Lung (tissue), 12 donors: ENCODE data around the gene ARHGEF38. TPM values are rescaled to one million over a fixed set of nuclear protein-coding genes. Genes with fewer than 3 reads are reported as not detected.

Experiments
- ATAC-seq: fragments of 200-7000 bp; cut with Tn5 transposase; one replicate; pipeline ENCODE4 v1.9.1; 2020; ENCODE audit warnings: moderate number of reproducible peaks; ENCODE audit not compliant: insufficient read depth, low FRiP score
- DNase-seq, 3 donors: peaks; one replicate each; pipeline ENCODE4 v3.0.0-alpha.2; 2013 to 2017
- H3K27ac ChIP-seq, 2 donors: one replicate each; pipeline ENCODE4 v1.5.1; 2013; ENCODE audit warnings: mild to moderate bottlenecking in 2 of 2, moderate library complexity in 2 of 2, control low read depth in 1 of 2, inconsistent platforms in 1 of 2, low read depth in 1 of 2, low read length in 1 of 2
- H3K27me3 ChIP-seq, 3 donors: one replicate each; pipeline ENCODE4 v1.5.1; 2013; ENCODE audit warnings: low read length in 2 of 3; ENCODE audit not compliant: control insufficient read depth in 3 of 3, insufficient read depth in 3 of 3
- H3K36me3 ChIP-seq, 4 donors: one replicate each; pipeline ENCODE4 v1.5.1; 2013; ENCODE audit warnings: low read length in 4 of 4, mild to moderate bottlenecking in 1 of 4, moderate library complexity in 1 of 4; ENCODE audit not compliant: control insufficient read depth in 4 of 4, insufficient read depth in 4 of 4
- H3K4me1 ChIP-seq, 5 donors: one replicate each; pipeline ENCODE4 v1.5.1; 2013; ENCODE audit warnings: low read length in 5 of 5, mild to moderate bottlenecking in 2 of 5, moderate library complexity in 1 of 5; ENCODE audit not compliant: control insufficient read depth in 5 of 5, insufficient read depth in 5 of 5
- H3K4me3 ChIP-seq: one replicate; pipeline ENCODE4 v1.5.1; 2013; ENCODE audit warnings: mild to moderate bottlenecking, control low read depth, moderate library complexity
- H3K9ac ChIP-seq, 2 donors: one replicate each; pipeline ENCODE4 v1.5.1; 2013; ENCODE audit warnings: low read length in 2 of 2, control low read depth in 1 of 2; ENCODE audit not compliant: insufficient read depth in 1 of 2
- H3K9me3 ChIP-seq, 4 donors: one replicate each; pipeline ENCODE4 v1.5.1; 2013; ENCODE audit warnings: low read length in 3 of 4, mild to moderate bottlenecking in 1 of 4, moderate library complexity in 1 of 4; ENCODE audit not compliant: control insufficient read depth in 4 of 4, insufficient read depth in 3 of 4
- WGBS, 2 donors: extraction: QIAGEN DNeasy Blood & Tissue Kit; methylation state at CpG; one replicate each; pipeline ENCODE4 v1.1.7; 2013; 5-methylcytosine and 5-hydroxymethylcytosine counted together
- polyA plus RNA-seq, 2 donors: library from polyadenylated mRNA; stranded (reverse); fragments of 200-250 nt; gene quantifications; one replicate each; pipeline ENCODE4 v1.2.1, GENCODE V29; 2013
- total RNA-seq, 2 donors: library from RNA; depleted of rRNA in 1 of 2; stranded (reverse); fragments of >200 nt in 1 of 2; gene quantifications; one replicate each; pipeline ENCODE4 v1.2.1, GENCODE V29; 2014 to 2021
- TF ChIP-seq, protein P1 (sequence below): IDR thresholded peaks from 2 replicates; pipeline ENCODE4 v1.5.1; 2012; ENCODE audit warnings: mild to moderate bottlenecking; ENCODE audit errors: control extremely low read depth, extremely low read depth
- donor health status: control.
- donor health status: control.
- donor health status: Bipolar disorder and iron deficiency.
- donor health status: healthy.
- donor health status: DM: yes; HTN: yes; CAD: no.

The ARHGEF38 gene
- total and polyA plus RNA-seq, 4 donors, result 2.0 to 55.0 (median 14.8) TPM

DNA sequence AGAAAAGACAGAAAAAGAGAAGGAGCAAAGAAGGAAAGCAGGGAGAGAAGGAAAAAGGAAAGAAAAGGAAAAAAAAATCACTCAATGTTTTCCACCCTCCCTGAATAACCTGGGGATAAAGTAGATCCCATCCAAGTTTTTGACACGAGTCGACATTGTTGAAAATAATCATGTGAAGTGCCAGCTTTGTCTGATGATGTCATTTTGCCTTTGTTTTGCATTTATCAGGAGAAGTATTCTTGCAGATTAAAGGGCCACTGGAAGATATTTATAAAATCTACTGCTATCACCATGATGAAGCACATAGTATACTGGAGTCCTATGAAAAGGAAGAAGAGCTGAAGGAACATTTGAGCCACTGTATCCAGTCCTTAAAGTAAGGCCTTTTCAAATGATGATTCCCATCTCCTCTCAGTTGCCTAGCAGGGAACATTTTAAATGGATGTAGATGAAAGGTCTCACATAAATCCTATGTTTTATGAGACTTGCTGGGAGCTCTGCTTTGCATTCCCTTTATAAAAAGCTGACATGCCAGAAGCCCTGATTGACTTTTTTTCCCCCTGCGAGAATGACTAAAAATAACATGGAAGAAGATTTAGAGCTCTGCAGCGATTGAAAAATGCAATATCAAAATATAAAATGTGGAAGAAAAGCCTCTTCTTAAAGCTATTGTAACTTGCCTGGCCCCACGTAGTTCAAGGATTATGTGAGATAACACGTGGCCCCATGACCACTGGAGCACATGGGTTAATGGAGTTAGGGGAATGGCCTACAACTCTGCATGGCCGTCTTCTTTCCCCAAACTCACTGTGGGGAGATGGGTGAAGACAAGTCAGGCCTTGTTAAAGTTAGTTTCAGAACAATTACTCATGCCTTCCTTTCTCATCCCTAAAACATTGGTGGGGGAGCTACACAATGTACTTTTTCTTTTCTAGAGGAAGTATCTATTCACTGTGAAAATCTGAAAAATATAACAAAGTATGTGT lies 78.5 kb downstream of the ARHGEF38 start:
- H3K4me1 ChIP-seq, result peaks cover 0 to 7% (median 0%) of the 10 kb centered on the region in 5 donors
- ATAC-seq (no peak), DNase-seq (no peak)
- TF ChIP-seq, protein P1, sequence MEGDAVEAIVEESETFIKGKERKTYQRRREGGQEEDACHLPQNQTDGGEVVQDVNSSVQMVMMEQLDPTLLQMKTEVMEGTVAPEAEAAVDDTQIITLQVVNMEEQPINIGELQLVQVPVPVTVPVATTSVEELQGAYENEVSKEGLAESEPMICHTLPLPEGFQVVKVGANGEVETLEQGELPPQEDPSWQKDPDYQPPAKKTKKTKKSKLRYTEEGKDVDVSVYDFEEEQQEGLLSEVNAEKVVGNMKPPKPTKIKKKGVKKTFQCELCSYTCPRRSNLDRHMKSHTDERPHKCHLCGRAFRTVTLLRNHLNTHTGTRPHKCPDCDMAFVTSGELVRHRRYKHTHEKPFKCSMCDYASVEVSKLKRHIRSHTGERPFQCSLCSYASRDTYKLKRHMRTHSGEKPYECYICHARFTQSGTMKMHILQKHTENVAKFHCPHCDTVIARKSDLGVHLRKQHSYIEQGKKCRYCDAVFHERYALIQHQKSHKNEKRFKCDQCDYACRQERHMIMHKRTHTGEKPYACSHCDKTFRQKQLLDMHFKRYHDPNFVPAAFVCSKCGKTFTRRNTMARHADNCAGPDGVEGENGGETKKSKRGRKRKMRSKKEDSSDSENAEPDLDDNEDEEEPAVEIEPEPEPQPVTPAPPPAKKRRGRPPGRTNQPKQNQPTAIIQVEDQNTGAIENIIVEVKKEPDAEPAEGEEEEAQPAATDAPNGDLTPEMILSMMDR, result no peak
- no peaks in the 10 kb centered on the region for H3K9me3 ChIP-seq
- H3K4me3 ChIP-seq, result no peak overlapping the region
- no peaks in the 10 kb centered on the region for H3K36me3 ChIP-seq
- H3K27me3 ChIP-seq, result no peaks in the 10 kb centered on the region
- no peak overlapping the region for H3K27ac ChIP-seq
- 78 to 86% methylated on average over 7 of the region's 7 CpGs for whole genome bisulfite sequencing, 2 donors
- H3K9ac ChIP-seq, result no peak overlapping the region

DNA sequence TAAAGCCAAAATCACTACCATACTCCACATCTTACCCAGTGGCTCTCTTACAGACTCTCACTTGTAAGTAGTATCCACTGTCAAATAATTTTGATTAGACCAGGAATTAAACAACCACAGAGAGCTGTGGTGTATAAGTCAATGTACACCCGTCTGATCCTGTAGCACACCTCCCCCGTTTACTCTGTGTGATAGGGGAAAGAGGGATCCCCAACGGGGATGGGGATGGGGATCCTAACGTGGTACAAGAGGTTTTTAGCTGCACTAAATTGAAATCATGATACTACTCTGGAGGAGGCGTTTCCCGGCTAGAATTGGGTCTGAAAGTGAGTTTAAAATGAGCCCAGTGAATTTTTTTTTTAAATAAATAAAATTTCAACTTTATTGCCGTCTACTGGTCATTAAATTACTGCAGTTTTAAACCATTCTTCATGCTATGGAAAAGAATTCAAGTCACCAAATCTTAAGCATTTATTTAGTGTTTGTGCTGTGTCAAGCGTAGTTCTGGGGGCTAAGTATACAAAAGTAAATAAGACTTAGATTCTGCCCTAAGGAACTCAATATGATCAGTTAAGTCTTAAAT lies 79.5 kb downstream of the ARHGEF38 start:
- ATAC-seq (no peak), DNase-seq (peak in 1 of 3 donors; percentile 31)
- TF ChIP-seq, protein P1, result no peak
- Histone ChIP-seq H3K36me3 (no peaks in the 10 kb centered on the region), H3K27me3 (no peaks in the 10 kb centered on the region), H3K9ac (no peak overlapping the region), H3K9me3 (no peaks in the 10 kb centered on the region), H3K4me3 (no peak overlapping the region), H3K27ac (no peak overlapping the region), H3K4me1 (peaks cover 0 to 13% (median 0%) of the 10 kb centered on the region in 5 donors)
- WGBS, 2 donors, result 67 to 96% methylated on average over 8 of the region's 8 CpGs

DNA sequence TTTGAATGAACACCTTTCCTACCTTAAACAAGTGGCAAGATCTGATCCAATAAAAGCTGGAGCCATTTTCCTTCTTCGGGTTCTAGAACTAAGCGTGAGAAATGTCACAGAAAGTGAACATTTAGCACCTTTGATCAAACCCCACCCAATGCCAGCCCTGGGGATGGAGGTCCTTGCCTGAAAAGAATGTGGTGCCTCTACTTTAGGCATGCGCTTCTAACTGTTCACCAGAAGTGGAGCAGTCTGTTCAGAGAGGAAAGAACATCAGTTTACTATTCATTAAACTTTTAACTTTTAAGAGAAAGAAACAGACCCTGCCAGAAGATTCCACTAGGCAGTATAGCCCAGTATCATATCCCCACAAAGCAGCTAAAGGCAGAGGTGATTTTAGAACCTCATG lies 80.2 kb downstream of the ARHGEF38 start:
- no peaks in the 10 kb centered on the region for H3K27me3 ChIP-seq
- ATAC-seq, result no peak

More for the DNA sequence above, 80.2 kb downstream of the ARHGEF38 start:
- Histone ChIP-seq H3K36me3 (no peaks in the 10 kb centered on the region), H3K9ac (no peak overlapping the region), H3K27ac (no peak overlapping the region), H3K4me3 (no peak overlapping the region), H3K9me3 (no peaks in the 10 kb centered on the region), H3K4me1 (peaks cover 0 to 18% (median 0%) of the 10 kb centered on the region in 5 donors)
- TF ChIP-seq, protein P1, result no peak
- 86 to 94% methylated on average over 3 of the region's 3 CpGs for WGBS, 2 donors
- DNase-seq, result no peak
